Measurements from ENCODE around the gene ZC2HC1B.

GRCh38 chr6:143840595-143841265 lies 23.5 kb upstream of the ZC2HC1B start:
- no peak for TF ChIP-seq CTCF (IDR thresholded peaks at IDR 0.05; ENCODE audit: low read depth, low read length)
- no peak for TF ChIP-seq EZH2phosphoT487 (IDR thresholded peaks at IDR 0.05; ENCODE audit: low read depth)

Measured in OCI-LY3 (cell line).